Ascending aorta (tissue), 2 donors: Measurements from ENCODE around the gene BAIAP2L1. TPM values are rescaled to one million over a fixed set of nuclear protein-coding genes. Genes with fewer than 3 reads are reported as not detected.
"Not testable (repeated sequence)": the region's sequence is repeated elsewhere in the genome, so short reads cannot be mapped to it uniquely, and the experiment has no call there.

Experiments used
- DNase-seq, 2 donors: peaks; one replicate each; pipeline ENCODE4 v3.0.0-alpha.2; 2019; ENCODE audit warnings: low spot score in 2 of 2
- H3K27ac ChIP-seq, 2 donors: fragments of 200-600 bp; sonication (generic); one replicate each; pipeline ENCODE4 v1.5.1; 2016 to 2017; ENCODE audit warnings: mild to moderate bottlenecking in 1 of 2
- H3K27me3 ChIP-seq: fragments of 200-600 bp; sonication (generic); one replicate; pipeline ENCODE4 v1.5.1; 2017
- H3K36me3 ChIP-seq, 2 donors: fragments of 200-600 bp; sonication (generic); one replicate each; pipeline ENCODE4 v1.5.1; 2016
- H3K4me1 ChIP-seq, 2 donors: fragments of 200-600 bp; sonication (generic); one replicate each; pipeline ENCODE4 v1.5.1; 2016 to 2017; ENCODE audit warnings: mild to moderate bottlenecking in 1 of 2
- H3K4me3 ChIP-seq, 2 donors: fragments of 200-600 bp; sonication (generic); one replicate each; pipeline ENCODE4 v1.5.1; 2016 to 2017; ENCODE audit warnings: mild to moderate bottlenecking in 1 of 2
- H3K9me3 ChIP-seq, 2 donors: fragments of 200-600 bp; sonication (generic); one replicate each; pipeline ENCODE4 v1.5.1; 2016
- intact Hi-C: fragments of 100-400 bp; cut with DNase I; formaldehyde crosslinking; loops from one replicate; pipeline ENCODE4 v1.15.1; 2023
- total RNA-seq: library from RNA; depleted of rRNA; stranded (reverse); fragments of >200 nt; gene quantifications from one replicate; pipeline ENCODE4 v1.1.0, GENCODE V29; 2016
- TF ChIP-seq, protein P1 (sequence below), 3 experiments: fragments of 200-600 bp in 2 of 3; fragments of 450-650 bp in 1 of 3; sonication (generic) in 2 of 3; IDR thresholded peaks; one replicate each; pipeline ENCODE4 v1.5.1; 2016 to 2019; ENCODE audit warnings: antibody characterized with exemption in 3 of 3, mild to moderate bottlenecking in 1 of 3, moderate library complexity in 1 of 3

BAIAP2L1 gene
- total RNA-seq, 1 donor from 2014 or later = 2.8 TPM

DNA sequence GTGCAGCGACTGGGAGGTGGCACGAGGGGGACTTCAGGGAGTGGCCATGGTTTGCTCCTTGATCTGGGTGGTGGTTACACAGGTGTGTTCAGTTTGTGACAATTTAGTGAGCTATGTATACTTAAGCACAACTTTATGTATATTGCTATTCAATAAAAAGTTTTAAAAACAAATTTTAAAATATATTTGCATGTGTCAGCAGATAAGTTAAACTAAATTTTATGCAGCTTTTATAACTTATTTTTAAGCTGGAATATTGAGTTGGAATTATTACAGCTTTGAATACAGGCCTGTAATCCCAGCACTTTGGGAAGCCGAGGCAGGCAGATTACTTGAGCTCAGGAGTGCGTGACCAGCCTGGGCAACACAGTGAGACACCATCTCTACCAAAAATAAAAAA is 5.4 kb downstream of the BAIAP2L1 start:
- no peaks in the 10 kb centered on the region for H3K36me3 ChIP-seq
- no peak overlapping the region for H3K27ac ChIP-seq
- H3K4me1 ChIP-seq = peaks cover 0 to 3% of the 10 kb centered on the region in 2 donors
- DNase-seq = no peak
- no peaks in the 10 kb centered on the region for H3K9me3 ChIP-seq
- H3K4me3 ChIP-seq = no peak overlapping the region
- TF ChIP-seq, protein P1, sequence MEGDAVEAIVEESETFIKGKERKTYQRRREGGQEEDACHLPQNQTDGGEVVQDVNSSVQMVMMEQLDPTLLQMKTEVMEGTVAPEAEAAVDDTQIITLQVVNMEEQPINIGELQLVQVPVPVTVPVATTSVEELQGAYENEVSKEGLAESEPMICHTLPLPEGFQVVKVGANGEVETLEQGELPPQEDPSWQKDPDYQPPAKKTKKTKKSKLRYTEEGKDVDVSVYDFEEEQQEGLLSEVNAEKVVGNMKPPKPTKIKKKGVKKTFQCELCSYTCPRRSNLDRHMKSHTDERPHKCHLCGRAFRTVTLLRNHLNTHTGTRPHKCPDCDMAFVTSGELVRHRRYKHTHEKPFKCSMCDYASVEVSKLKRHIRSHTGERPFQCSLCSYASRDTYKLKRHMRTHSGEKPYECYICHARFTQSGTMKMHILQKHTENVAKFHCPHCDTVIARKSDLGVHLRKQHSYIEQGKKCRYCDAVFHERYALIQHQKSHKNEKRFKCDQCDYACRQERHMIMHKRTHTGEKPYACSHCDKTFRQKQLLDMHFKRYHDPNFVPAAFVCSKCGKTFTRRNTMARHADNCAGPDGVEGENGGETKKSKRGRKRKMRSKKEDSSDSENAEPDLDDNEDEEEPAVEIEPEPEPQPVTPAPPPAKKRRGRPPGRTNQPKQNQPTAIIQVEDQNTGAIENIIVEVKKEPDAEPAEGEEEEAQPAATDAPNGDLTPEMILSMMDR (IDR thresholded peaks at IDR 0.05) = no peak
- intact Hi-C loops = no loop called here
- peaks cover under 1% of the 10 kb centered on the region for H3K27me3 ChIP-seq

DNA sequence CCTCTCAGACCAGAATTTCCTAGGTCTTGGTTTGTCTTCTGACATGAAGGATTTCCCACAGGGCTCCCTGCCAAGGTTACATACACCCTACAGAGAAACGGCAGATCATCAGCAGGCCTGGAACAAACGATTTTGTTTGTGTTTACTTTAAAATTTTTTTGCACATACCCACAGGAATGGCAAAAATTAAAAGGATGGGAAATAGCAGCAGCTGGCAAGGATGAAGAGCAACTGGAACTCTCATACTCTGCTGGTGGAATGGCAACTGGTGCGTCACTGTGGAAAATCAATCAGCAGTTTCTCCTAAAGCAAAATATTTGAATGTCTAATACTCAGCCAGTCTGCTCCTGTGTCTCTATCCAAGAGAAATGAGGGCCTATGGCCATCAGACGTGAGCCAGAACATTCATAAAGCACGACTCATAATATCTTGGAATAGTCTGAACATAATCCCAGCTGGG is 6.5 kb downstream of the BAIAP2L1 start:
- Histone ChIP-seq H3K4me3 (no peak overlapping the region), H3K27me3 (no peaks in the 10 kb centered on the region), H3K36me3 (no peaks in the 10 kb centered on the region), H3K4me1 (no peaks in the 10 kb centered on the region), H3K27ac (no peak overlapping the region), H3K9me3 (no peaks in the 10 kb centered on the region)
- TF ChIP-seq, protein P1 (IDR thresholded peaks at IDR 0.05) = no peak
- intact Hi-C loops = no loop called here
- no peak for DNase-seq

DNA sequence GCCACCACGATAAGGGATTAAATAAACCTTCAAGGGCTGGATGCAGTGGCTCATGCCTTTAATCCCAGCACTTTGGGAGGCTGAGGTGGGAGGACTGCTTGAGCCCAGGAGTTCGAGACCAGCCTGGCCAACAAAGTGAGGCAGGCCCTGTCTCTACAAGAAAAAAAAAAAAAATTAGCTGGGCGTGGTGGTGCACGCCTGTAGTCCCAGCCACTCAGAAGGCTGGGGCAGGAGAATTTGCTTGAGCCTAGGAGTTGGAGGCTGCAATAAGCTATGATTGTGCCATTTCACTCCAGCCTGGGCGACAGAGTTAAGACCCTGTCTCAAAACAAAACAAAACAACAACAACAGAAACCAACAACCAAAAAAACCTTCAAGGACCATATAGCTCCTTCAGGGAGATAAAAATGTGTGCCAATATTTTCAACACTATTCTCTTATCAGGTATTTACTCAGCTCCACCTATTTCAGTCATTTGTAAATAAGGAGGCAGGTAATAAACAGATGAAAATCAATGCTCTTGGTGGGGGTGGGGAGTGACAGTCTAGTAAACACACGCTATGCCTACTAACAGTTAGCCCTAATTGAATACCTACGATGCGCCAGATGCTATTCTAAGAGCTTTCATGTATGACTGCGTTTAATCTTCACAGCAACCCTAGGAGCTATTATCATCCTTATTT is 13.2 kb downstream of the BAIAP2L1 start:
- intact Hi-C loops = no loop called here
- H3K4me3 ChIP-seq = no peak overlapping the region
- H3K27ac ChIP-seq = no peak overlapping the region
- no peaks in the 10 kb centered on the region for H3K36me3 ChIP-seq
- no peaks in the 10 kb centered on the region for H3K4me1 ChIP-seq
- H3K27me3 ChIP-seq = no peaks in the 10 kb centered on the region
- DNase-seq = no peak
- no peaks in the 10 kb centered on the region for H3K9me3 ChIP-seq
- TF ChIP-seq, protein P1 (IDR thresholded peaks at IDR 0.05) = no peak

DNA sequence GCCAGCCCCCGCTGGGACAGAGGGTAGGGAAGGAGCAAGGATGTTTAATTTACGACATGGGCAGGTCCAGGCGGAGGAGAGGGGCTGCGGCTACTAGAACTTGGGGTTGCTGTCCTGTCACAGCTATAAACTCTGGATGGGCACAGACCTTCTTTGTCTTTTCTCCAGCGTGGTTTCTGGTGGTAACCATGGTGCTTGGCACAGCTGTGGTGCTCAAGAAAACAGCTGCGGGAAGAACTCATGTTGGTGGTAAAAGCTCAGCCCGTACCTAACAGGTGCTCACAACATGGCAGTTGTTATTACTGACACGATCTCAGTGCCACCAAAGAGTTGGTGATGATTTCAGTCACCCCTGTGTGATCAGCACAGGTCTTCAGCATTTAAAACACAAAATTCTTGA is 13.8 kb downstream of the BAIAP2L1 start:
- Histone ChIP-seq H3K27me3 (no peaks in the 10 kb centered on the region), H3K4me1 (no peaks in the 10 kb centered on the region), H3K36me3 (no peaks in the 10 kb centered on the region), H3K9me3 (no peaks in the 10 kb centered on the region), H3K4me3 (no peak overlapping the region), H3K27ac (no peak overlapping the region)
- intact Hi-C loops = no loop called here
- TF ChIP-seq, protein P1 (IDR thresholded peaks at IDR 0.05) = no peak
- DNase-seq = no peak

DNA sequence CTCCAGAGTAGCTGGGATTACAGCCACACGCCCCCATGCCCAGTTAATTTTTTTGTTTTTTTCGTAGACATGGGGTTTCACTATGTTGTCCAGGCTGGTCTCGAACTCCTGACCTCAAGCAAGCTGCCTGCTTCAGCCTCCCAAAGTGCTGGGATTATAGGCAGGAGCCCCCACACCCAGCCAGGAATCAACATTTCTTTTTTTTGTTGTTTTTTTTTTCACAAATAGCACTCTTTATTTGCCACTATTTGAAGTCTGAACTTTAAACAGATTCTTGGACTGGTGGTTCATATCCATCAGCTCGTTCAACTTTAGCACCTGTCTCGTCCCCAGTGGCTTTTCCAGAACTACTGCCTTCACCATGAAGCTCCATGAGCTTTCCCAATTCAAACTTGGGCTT is 15.4 kb downstream of the BAIAP2L1 start:
- DNase-seq, H3K4me3 ChIP-seq, H3K36me3 ChIP-seq, H3K27me3 ChIP-seq, H3K27ac ChIP-seq, H3K4me1 ChIP-seq, H3K9me3 ChIP-seq, intact Hi-C loops: not testable (repeated sequence)

DNA sequence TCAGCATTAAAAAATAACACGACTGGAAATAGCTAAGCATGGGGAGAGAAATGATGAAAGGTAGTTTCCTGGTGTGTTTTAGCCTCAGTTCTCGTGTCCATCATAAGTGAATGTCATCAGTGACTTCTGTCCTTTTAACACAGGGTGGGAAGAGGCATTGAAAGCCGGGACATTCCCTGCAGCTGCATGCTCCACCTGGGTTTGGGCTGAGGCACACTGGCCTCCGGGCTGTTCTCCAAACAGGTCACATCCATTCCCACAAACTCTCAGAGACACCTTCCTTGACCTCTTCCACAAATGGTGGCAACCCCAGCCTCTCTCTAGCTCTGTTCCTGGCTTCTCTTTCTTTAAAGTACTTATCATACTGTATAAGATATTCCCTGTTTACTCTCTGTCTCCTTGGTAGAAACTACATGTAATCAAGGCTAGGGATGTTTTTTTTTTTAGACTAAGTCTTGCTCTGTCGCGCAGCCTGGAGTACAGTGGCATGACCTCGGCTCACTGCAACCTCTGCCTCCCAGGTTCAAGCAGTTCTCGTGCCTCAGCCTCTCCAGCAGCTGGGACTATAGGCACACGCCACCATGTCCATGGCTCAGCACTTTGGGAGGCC is 22.6 kb downstream of the BAIAP2L1 start:
- DNase-seq = no peak

More for the DNA sequence above, 22.6 kb downstream of the BAIAP2L1 start:
- TF ChIP-seq, protein P1 (IDR thresholded peaks at IDR 0.05) = no peak
- Histone ChIP-seq H3K36me3 (no peaks in the 10 kb centered on the region), H3K9me3 (no peaks in the 10 kb centered on the region), H3K27me3 (no peaks in the 10 kb centered on the region), H3K27ac (no peak overlapping the region), H3K4me1 (no peaks in the 10 kb centered on the region), H3K4me3 (no peak overlapping the region)
- intact Hi-C loops = no loop called here
